HUDEP-2 (cell line): Measurements from ENCODE around the gene ANKRD39.

Source experiments
- DNase-seq, 76 experiments: peaks; one replicate each; lab custom pipeline; 2025; ENCODE audit not compliant: unreplicated experiment in 76 of 76; lab: John Stamatoyannopoulos, UW

The ANKRD39 gene

DNA sequence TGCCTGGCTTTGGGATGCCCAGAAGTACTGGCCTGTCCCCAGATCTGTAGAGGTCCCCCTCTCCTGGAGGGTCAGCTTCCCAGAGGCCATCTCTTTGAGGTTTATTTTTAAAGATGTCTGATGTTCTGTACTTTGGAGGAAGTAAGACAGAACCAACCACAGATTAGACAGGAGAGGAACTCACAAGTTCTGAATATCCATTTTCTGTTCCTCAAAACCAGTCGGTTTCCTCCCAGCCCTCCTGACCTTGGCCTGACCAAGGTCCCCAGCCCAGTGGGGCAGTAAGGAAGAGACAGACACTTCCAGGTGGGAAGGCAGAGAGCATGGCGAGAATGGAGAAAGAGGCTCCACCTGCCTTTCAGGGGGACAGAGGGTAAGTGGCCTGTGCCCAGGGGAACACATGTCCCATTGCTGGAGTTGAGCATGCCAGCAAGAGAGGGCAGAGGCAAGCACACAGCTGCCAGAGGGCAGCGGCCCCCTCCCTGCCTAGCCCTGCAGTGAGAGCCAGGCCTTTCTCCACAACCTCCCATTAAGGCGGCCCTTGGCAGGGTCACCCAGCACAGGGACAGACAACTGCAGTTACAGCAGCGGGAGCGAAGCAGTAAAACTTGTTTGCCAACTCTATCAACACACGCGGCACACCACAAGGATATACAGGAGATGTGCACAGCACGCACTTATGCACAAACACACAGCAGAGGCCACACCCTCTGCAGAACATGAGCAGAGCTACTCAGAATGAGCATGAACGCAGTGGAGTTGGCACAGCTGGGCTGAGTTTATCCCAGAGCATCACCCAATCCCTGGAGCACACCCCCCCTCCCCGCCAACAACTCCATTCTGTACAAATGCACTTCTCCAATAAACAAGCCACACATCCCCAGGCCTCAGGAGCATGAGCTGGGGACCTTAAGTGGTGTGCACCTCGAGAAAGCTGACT, 30.5 kb upstream of the ANKRD39 start:
- no peak for DNase-seq

DNA sequence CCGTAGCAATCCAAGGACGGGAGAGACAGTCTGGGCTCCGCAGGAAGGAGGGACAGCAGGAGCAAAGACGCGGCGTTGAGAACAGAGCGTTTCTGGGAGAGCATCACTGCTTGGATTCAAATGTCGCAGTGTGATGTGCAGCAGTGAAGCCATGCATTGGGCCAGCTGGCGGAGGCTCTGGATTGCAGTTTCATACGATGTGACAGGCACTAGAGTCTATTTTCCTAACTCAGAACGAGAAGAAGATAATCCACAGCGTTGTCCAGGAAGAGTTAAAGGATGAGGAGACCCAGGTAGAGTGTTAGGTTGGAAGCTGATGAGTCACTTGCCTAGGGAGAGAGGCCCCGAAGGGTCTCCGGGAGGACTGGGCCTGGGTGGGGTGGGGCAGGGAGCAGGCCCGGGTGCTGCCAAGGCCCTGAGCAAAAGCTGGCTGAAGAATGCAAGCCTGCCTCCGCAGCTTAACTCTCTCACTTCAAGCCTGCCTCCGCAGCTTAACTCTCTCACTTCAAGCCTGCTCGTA, 29.7 kb upstream of the ANKRD39 start:
- DNase-seq: no peak

DNA sequence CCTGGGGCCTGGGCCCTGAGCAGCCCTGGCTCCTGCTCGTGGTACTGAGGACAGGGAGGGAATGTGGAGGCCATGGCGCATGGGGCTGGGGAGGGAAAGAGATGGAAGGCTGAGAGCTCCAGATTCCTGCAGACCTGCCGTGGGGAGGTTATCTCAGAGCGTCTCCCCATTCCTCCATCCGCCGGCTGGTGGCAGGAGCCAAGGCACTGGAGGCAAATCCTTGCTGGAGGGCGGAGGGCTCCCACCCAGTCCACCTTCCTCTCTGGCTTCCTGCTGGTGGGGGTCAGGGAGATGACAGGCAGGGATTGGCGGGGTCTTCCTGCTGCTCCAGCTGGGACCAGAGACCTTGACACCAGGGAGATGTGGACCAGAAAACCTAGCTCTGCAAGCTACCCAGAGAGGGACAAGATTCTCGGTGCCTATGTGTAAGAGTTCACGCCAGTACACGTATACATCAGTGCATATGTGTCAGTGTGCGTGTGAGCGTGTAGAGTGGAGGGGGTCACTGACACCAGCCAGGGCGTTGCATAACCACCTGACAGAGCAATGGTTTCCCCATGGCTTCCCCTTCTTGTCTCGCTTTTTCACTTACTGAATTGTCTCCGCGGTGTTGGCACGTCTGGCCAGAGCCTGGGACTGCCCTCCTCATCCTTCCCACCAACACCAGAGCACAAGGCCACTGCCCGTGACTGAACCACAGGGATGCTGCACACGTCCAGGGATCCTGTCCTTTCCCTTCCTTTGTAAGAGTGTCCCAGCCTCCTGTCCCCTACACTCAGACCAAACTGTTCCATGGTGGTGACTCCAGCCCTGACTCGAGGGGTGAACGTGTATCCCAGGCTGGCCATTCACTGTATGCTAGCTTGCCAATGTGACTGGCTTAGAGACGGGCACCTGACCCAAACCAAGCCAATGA, 27.9 kb upstream of the ANKRD39 start:
- DNase-seq: no peak

DNA sequence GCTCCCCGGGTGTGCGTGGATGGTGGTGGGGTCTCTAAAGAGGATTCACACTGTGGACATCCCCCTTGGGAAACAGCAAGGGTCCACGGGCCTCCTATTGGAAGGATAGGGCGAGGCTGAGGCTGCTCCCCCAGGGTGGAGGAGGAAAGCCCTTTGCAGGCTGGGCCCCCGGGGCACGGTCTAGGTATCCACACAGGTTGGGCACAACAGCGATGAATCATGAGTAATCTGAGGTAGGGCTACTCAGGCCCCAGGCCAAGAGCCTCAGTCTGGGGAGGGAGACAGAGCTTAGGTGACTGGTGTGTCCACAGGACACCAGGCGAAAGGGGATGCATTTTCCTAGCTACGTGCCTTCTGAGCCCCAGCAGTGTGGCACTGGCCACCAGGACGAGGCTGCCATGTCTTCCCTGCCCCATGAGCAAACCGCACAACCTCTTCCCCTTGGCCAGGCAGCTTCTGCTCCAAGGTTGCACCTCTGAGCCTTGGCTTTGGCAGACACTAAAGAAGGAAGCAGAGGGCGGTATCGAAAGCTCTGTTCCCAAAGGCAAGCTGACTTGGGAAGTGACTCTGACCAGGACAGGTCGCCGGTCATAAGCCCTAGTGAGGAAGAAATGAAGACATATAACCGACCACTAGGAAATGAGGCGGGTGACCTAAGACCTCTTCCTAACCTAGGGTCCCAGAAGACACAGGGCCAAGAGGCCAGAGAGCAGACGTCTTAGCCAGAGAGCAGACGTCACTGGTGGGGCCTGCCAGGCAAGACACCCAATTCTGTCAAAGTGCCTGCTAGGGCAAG, 26.7 kb upstream of the ANKRD39 start:
- DNase-seq: no peak

DNA sequence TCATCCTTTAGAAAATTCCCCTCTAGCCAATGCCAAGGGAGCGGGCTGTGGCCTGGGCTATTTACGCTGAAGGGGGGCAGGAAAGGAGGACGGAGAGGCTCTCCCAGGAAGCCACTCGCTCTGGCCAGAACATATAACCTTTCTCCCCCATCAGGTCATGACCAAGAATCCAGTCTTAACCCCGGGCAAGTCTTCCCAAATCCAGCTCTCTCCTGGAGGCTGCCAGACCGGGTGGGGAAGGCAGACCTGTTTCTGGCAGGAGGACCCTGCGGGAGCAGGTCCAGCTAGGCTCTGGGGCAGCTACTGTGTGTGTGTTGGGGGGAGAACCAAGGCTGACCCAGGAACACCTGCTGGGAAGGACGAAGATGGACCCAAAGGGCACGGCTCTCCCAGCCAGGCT, 25.5 kb upstream of the ANKRD39 start:
- no peak for DNase-seq

DNA sequence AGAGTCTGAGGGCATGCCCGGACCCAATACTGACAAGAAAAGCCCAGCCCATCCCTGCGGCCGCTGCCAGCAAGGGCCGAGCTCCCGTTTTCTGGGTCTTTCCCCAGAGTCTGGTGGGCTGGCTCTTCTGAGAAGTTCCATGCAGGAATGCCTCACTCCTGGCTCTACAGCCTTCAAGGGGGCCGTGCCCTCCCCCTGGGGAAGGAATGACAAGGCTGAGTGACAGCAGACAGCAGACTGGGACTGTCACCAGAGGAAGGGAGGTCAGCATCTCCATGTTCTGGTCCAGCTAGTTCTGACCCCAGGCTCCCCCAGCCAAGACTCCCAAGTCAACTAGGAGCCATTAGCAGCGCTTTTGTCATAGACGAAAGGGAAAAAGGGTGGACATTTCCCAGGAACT, 25.1 kb upstream of the ANKRD39 start:
- no peak for DNase-seq

DNA sequence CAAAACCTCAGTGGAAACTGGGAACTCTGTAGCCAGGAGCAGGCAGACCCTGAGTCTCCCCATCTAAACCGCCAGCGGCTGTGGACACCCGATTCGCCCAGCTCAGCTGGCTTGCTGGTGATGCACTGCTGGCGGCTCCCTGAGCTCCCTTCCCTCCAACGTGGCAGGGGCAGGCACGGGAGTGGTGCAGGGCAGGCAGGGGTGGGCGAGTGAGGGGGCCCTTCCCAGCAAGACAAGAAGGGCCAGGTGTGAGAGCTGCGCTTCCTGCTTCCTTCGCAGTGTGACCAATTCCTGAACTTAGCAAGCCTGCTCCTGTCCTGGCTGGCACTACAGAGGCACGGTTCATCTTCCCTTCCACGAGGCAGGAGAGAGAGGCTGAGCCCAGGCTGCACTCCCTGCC, 24.4 kb upstream of the ANKRD39 start:
- no peak for DNase-seq

DNA sequence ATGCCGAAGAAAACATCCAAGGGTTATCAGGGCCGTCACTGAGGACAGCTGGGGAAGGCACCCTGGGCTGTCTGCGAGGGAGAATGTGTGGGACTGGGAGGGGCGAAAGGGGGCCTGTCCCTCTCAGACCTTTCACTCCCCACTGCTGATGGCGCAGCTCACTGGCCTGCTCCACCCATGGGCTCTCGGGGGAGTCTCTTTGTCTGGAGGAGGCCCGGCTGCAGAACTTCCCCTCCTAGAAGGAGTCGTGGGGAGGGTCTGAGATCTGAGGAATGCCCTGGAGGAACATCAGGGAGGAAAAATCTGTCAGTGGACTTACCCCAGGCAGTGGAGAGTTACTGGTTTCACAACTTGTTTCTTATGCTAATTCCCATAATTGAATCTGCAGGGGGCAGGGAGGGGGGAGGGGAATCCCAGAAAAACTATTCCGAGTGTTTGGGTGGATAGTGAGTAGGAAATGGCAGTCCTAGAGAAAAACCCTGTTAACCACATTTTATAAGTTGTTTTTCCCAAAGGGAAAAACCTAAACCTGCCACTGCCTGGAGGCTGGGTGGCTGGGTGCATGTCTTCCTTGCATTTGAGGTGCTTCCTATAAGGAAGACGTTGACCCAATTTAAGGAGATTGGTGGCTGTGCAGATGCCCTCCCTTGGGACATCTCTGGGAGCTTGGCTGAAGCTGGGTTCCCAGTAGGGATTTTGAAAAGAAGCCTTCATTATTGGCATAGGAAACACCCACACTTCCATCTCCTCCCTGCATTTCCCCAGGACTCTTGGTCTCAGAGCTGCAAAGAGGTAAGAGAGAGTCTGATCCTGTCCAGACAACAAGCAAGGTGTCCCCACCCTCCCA, 23.8 kb upstream of the ANKRD39 start:
- DNase-seq: peak in 1 of 76 experiments; percentile 17

DNA sequence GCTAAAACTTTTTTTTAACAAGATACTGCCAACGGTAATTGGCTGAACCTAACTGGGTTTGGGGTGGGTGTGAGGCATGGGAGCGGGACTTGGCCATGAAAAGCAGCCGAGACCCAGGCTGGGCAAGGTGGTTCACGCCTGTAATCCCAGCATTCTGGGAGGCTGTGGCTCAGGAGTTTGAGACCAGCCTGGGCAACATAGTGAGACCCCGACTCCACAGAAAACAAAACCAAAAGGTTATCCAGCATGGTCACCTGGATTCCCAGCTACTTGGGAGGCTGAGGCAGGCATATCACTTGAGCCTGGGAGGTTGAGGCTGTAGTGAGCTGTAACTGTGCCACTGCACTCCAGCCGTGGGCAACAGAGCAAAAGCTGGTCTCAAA, 23.1 kb upstream of the ANKRD39 start:
- DNase-seq: no peak

DNA sequence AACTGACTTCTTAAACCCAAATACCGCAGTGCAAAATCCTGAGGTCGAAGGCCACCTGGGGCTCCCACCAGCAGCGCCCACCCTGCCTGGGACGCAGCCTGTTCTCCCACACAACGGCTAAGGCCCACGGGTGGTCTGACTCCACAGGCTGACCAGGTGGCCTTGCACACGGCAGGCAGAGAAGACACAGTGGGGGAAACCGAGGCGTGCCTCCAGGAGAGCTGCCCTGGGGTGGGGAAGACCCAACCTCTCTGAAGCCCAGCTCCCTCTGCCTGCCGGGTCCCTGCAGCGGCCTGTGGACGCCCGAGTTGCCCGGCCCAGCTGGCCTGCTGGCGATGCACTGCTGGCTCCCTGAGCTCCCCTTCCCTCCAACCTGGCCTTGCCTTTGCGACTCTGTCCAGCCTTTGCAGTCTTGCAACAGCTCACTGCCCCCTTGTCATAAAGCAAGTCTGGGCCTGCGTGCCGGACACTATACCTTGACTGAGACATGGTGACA, 21.8 kb upstream of the ANKRD39 start:
- no peak for DNase-seq

DNA sequence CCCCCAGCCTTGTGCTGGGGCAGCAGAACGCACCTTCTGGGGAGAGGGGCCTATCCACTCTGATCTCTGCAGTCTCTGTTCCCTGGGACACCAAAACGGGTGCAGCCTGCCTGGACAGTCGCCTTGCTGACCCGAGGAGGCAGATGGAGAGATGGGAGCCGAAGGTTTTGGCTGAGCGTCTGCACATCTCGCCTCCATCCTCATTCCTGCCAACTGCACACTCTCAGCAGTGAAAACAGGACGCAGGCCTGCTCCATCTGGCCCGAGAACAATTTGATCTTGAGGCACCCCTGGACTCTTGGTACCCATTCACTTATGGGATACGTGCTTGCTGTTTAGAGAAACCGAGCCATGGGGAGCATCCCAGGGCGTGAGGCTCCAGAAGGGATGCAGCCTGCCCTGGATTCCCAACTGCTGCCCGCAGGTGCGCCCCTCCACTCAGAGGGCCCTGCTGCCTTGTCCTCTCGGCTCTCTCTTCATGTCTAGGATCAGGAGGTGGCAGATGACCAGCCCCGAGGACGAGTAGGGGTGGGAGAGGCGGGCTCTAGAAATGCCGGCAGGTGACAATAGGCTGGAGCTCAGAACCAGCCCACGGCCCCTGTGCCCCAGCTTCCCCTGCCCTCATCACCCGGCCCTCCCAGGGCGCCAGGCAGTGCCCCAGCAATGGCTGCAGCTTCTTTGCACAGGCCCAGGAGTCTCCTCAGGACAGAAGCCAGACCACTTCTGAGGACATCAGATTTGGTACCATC, 21.2 kb upstream of the ANKRD39 start:
- no peak for DNase-seq

DNA sequence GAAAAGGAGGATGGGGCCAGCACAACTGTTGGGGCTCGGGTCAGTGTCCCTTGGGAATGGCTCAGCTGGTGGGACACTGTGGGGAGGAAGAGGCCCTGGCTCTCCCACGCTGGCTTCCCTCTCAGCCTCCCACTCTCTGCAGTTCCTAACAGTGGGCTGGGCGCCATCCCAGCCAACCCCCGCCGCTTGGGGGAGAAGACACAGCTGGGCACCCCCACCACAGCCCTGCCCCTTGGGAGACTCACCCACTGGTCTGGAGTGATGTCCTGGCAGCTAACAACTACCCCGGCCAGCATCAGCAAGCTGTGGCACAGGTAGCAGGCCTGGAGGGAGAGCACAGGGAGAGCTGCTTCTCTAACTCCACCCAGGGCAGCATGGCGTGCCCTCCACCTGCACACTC, 20.4 kb upstream of the ANKRD39 start:
- DNase-seq: peak in 1 of 76 experiments; percentile 37

DNA sequence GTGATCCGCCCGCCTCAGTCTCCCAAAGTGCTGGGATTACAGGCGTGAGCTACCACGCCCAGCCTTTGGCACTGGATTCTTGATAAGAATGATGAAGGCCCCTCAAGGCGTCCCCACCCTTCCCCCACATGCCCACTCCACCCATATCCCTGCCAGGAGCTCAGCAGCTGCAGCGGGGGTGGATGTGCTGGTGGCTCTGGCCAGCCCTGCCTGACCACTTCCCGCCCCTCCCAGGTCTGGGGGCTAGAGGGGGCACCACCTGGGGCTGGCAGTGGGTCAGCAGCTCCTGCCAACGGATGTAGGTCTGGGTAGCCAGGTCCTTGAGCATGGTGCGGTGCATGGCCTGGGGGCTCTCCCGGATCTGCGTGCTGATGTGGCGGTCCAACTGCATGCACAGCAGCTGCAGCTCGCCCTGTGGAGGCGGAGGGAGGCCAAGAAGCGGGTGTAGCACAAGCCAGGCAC, 19.8 kb upstream of the ANKRD39 start:
- peak in 68 of 76 experiments; percentile 3 to 82 (median 60) for DNase-seq

DNA sequence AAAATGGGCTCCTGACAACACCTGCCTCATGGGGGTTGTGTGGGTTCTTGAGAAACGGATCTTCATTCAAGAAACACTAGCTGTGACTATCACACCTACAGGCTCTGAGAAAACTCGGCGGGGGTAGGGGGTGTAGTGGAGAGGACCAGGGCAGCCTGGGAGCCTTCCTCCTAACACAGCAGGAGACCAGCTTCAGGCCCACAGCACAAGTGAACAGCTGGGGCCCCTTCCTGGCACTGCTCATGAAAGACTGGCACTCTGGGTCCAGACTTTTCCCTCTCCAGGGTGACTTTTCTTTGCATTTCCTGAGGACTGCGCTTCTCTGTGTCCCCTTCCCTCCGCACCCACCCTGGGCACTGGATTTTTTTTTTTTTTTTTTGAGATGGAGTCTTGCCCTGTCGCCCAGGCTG, 19.2 kb upstream of the ANKRD39 start:
- DNase-seq: peak in 3 of 76 experiments; percentile 21 to 38 (median 36)

DNA sequence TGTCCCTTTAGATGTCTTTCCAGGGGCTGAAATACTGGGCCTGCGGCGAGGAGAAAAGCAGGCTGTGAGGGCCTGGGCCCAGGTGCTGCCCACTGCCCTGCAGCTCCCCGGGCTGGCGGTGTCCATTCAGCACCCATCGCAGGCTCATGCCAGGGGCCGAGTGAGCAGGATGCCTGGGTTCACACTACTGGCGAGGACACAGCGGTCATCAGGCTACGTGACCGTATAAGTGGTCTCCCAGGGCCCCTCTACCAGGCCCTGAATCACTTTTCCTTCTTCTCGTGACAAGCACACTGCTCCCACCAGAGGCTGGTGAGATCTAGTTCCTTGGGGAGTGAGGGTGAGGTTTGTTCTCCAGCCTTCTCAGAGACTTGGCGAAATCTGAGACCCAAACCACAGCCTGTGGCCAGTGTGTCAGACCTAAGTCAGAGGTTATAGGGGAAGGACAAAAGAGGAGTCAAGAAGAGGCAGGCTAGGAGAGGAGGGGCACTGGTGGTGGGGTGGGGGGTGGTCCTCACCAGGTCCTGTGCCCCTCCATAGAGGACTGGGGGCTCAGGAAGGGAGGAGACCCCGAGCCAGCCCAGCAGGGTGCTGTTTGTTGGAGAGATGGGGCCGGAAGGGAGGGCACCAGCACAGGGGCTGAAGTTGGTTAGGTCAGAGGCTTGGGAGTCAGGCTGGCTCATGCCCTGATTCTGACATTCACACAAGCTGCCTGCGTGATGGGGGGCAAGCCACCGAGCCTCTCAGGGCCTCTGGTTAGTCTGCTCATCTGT, 18.6 kb upstream of the ANKRD39 start:
- DNase-seq: no peak

DNA sequence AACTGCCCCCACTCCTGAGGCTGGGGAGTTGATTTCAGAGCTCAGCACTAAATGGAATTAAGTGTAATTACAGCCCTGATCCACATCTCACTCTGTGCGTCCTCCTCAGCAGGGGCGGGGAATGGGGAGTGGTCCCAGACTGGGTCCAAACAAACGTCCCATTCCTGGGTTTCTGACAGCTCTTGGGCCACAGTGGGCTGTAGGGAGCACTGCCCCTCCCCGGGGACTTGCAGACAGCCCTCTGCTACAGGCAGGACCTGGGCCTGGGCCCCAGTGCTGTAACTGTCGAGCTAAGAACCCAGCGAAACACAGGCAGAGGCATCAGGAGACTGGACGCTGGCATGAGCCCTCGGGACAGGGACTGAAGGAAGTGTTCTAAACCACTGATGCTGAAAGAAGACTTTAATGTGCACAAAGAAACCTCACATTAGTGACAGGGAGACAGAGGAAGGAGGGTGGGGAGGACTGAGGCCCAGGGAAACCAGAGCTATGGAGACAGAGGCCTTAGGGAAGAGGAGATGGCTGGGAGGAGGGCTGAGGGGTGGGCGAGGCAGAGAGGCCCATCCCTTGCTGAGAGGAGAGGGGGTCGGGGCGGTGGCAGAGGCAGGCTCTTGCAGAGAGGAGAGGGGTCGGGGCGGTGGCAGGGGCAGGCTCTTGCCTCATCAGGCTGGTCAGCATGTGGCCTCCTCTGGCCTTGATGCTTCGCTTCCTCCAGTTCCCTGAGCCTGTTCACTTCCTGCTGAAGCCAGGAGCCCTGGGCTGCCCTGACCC, 17.9 kb upstream of the ANKRD39 start:
- peak in 1 of 76 experiments; percentile 16 for DNase-seq

DNA sequence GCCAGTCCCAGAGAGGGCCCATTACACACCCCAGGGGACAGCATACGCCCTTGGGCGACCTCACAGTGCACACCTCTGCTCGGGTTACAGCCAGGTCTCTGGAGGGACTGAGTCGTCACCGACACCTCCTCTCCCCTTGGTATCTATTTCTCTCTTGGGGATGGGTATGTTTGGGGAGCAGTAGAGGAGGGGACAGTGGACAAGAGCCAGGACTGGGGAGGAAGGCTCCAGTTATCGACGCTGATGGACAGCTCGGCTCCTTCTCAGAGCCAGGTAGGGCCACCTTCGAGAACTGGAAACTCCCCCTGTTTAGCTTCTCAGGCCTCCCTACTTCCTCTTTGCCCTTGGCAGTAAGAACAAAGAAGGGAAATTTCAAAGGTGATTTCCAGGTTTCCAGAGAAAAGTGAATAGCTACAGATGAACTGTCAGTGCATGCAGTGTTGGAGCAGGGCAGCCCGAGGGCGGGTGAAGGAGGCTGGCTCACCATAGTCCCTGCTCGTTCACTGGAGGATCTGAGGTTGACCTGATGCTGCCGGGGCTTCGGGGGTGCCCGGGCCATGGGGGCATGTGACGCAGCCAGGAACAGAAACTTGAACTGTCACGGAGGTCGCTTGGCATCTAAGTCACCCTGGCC, 16.5 kb upstream of the ANKRD39 start:
- DNase-seq: no peak
